ENCODE results near the gene ZNF324. TPM values are rescaled to one million over a fixed set of nuclear protein-coding genes. Genes with fewer than 3 reads are reported as not detected.
A peak's percentile ranks its signal among the peaks of the same experiment; 100 is the strongest.

The ZNF324 gene
- total RNA-seq, 2 experiments from 2014 or later = 7.0 to 8.3 TPM

GRCh38 chr19:58509731-58510083 is 42.8 kb downstream of the ZNF324 start:
- ChIA-PET POLR2A (no interaction called here), CTCF (interaction anchor here (1.1 kb wide), 1 partner anchor 10 kb away, joined by 4 read pairs; the partner anchor contains the start of gene ZBTB45)

GRCh38 chr19:58510084-58510862 is 43.4 kb downstream of the ZNF324 start:
- DNase-seq = no peak
- Mint-ChIP-seq H3K36me3 (peaks cover 14% of the 10 kb centered on the region), H3K4me1 (ENCODE audit: low read depth) (peaks cover 6% of the 10 kb centered on the region), H3K4me3 (no peak overlapping the region), H3K27me3 (no peaks in the 10 kb centered on the region), H3K9me3 (peaks cover 12% of the 10 kb centered on the region), H3K27ac (no peak overlapping the region)
- ChIA-PET POLR2A (no interaction called here), CTCF (interaction anchor here (1.7 kb wide), 1 partner anchor 10 kb away, joined by 6 read pairs; the partner anchor contains the start of gene ZBTB45)
- intact Hi-C loops (cut with micrococcal nuclease) = no loop called here

More at GRCh38 chr19:58509731-58510083, 42.8 kb downstream of the ZNF324 start:
- intact Hi-C loops (cut with micrococcal nuclease) = no loop called here
- H3K4me1 Mint-ChIP-seq (ENCODE audit: low read depth) = peaks cover 3% of the 10 kb centered on the region
- H3K9me3 Mint-ChIP-seq = peaks cover 12% of the 10 kb centered on the region
- peaks cover 11% of the 10 kb centered on the region for H3K36me3 Mint-ChIP-seq
- H3K27me3 Mint-ChIP-seq = no peaks in the 10 kb centered on the region
- no peak overlapping the region for H3K4me3 Mint-ChIP-seq
- no peak overlapping the region for H3K27ac Mint-ChIP-seq
- no peak for DNase-seq

- peaks cover 16% of the 10 kb centered on the region for H3K4me1 Mint-ChIP-seq (ENCODE audit: low read depth)
- H3K27me3 Mint-ChIP-seq = no peaks in the 10 kb centered on the region
- CTCF ChIA-PET = interaction anchor here (1.7 kb wide), 1 partner anchor 9 kb away, joined by 6 read pairs; the partner anchor contains the start of gene ZBTB45
- intact Hi-C loops (cut with micrococcal nuclease) = no loop called here
- POLR2A ChIA-PET = no interaction called here
- DNase-seq = no peak
- peaks cover 9% of the 10 kb centered on the region for H3K9me3 Mint-ChIP-seq
- H3K36me3 Mint-ChIP-seq = peaks cover 24% of the 10 kb centered on the region
- peak within 1 kb of the TSS; percentile 6 for H3K4me3 Mint-ChIP-seq
- H3K27ac Mint-ChIP-seq = no peak within 1 kb of the TSS
Measured at GRCh38 chr19:58511353-58512208, 44.7 kb downstream of the ZNF324 start, which contains the start of gene SLC27A5. TSS of gene SLC27A5 (minus strand) at chr19:58511992. CDS start at chr19:58511955, 37 bp downstream.

GRCh38 chr19:58513213-58513693 is 46.4 kb downstream of the ZNF324 start:
- Mint-ChIP-seq H3K27me3 (no peaks in the 10 kb centered on the region), H3K27ac (peak overlapping the region; percentile 91), H3K4me1 (ENCODE audit: low read depth) (peaks cover 20% of the 10 kb centered on the region), H3K36me3 (peaks cover 15% of the 10 kb centered on the region), H3K4me3 (peak overlapping the region; percentile 83), H3K9me3 (no peaks in the 10 kb centered on the region)
- no peak for DNase-seq
- intact Hi-C loops (cut with micrococcal nuclease) = no loop called here
- ChIA-PET CTCF (interaction anchor here (1.0 to 2.5 kb wide), 20 partner anchors 9 to 285 kb away, joined by 3 to 43 read pairs (median 4); partner anchors contain the start of genes CHMP2A, ZNF324B, ZNF497 and ZNF544), POLR2A (interaction anchor here (0.6 to 1.5 kb wide), 7 partner anchors 17 to 68 kb away, joined by 3 to 14 read pairs (median 4); partner anchors contain the start of gene TRIM28)

- Mint-ChIP-seq H3K36me3 (peaks cover 15% of the 10 kb centered on the region), H3K27me3 (no peaks in the 10 kb centered on the region), H3K4me3 (peak overlapping the region; percentile 83), H3K9me3 (no peaks in the 10 kb centered on the region), H3K27ac (peak overlapping the region; percentile 91), H3K4me1 (ENCODE audit: low read depth) (peaks cover 26% of the 10 kb centered on the region)
- CTCF ChIA-PET = interaction anchor here (0.6 to 2.5 kb wide), 36 partner anchors 10 to 295 kb away, joined by 3 to 43 read pairs (median 4); partner anchors contain the start of genes CHMP2A, MZF1, RNF225 and TRIM28
- POLR2A ChIA-PET = interaction anchor here (0.6 to 1.5 kb wide), 7 partner anchors 18 to 67 kb away, joined by 3 to 14 read pairs (median 4); partner anchors contain the start of gene TRIM28
- intact Hi-C loops (cut with micrococcal nuclease) = loop anchor here (1.0 kb wide), 2 partner anchors 15 to 30 kb away; partner anchors contain the start of gene TRIM28
- peak; percentile 98 for DNase-seq
Measured at GRCh38 chr19:58513694-58514563, 47.0 kb downstream of the ZNF324 start.

GRCh38 chr19:58514564-58515022 is 47.7 kb downstream of the ZNF324 start:
- H3K4me1 Mint-ChIP-seq (ENCODE audit: low read depth) = peaks cover 28% of the 10 kb centered on the region
- H3K36me3 Mint-ChIP-seq = peaks cover 17% of the 10 kb centered on the region
- H3K4me3 Mint-ChIP-seq = peak overlapping the region; percentile 83
- DNase-seq = no peak
- POLR2A ChIA-PET = interaction anchor here (0.7 to 1.5 kb wide), 6 partner anchors 18 to 67 kb away, joined by 3 to 14 read pairs (median 4); partner anchors contain the start of gene TRIM28
- no peaks in the 10 kb centered on the region for H3K9me3 Mint-ChIP-seq
- intact Hi-C loops (cut with micrococcal nuclease) = loop anchor here (1.0 kb wide), 2 partner anchors 15 to 30 kb away; partner anchors contain the start of gene TRIM28
- H3K27me3 Mint-ChIP-seq = no peaks in the 10 kb centered on the region
- CTCF ChIA-PET = interaction anchor here (0.6 to 2.5 kb wide), 37 partner anchors 10 to 296 kb away, joined by 3 to 43 read pairs (median 4); partner anchors contain the start of genes CHMP2A, MZF1, RNF225 and TRIM28
- H3K27ac Mint-ChIP-seq = peak overlapping the region; percentile 91

- Mint-ChIP-seq H3K36me3 (peaks cover 18% of the 10 kb centered on the region), H3K27ac (peak overlapping the region; percentile 38), H3K9me3 (no peaks in the 10 kb centered on the region), H3K4me3 (peak overlapping the region; percentile 83), H3K27me3 (no peaks in the 10 kb centered on the region), H3K4me1 (ENCODE audit: low read depth) (peaks cover 30% of the 10 kb centered on the region)
- DNase-seq = no peak
- CTCF ChIA-PET = interaction anchor here (1.0 to 2.2 kb wide), 2 partner anchors 60 to 66 kb away, joined by 3 to 13 read pairs; no protein-coding TSS in a partner anchor
- POLR2A ChIA-PET = interaction anchor here (0.7 kb wide), 1 partner anchor 49 kb away, joined by 4 read pairs; no protein-coding TSS in a partner anchor
- intact Hi-C loops (cut with micrococcal nuclease) = no loop called here
Measured at GRCh38 chr19:58515259-58515658, 48.4 kb downstream of the ZNF324 start.

GRCh38 chr19:58516246-58516836 is 49.5 kb downstream of the ZNF324 start:
- no peak for DNase-seq
- H3K27ac Mint-ChIP-seq = no peak overlapping the region
- H3K4me3 Mint-ChIP-seq = peak overlapping the region; percentile 50
- H3K36me3 Mint-ChIP-seq = peaks cover 18% of the 10 kb centered on the region
- intact Hi-C loops (cut with micrococcal nuclease) = no loop called here
- H3K9me3 Mint-ChIP-seq = no peaks in the 10 kb centered on the region
- POLR2A ChIA-PET = no interaction called here
- H3K27me3 Mint-ChIP-seq = no peaks in the 10 kb centered on the region
- CTCF ChIA-PET = no interaction called here
- H3K4me1 Mint-ChIP-seq (ENCODE audit: low read depth) = peaks cover 34% of the 10 kb centered on the region

- H3K36me3 Mint-ChIP-seq = peaks cover 18% of the 10 kb centered on the region
- intact Hi-C loops (cut with micrococcal nuclease) = no loop called here
- CTCF ChIA-PET = interaction anchor here (3.3 to 4.5 kb wide), 2 partner anchors 28 to 59 kb away, joined by 33 to 61 read pairs; partner anchors contain the start of gene TRIM28
- H3K9me3 Mint-ChIP-seq = no peaks in the 10 kb centered on the region
- POLR2A ChIA-PET = interaction anchor here (0.6 to 4.1 kb wide), 2 partner anchors 12 to 27 kb away, joined by 3 to 35 read pairs; partner anchors contain the start of gene TRIM28
- no peak for DNase-seq
- no peaks in the 10 kb centered on the region for H3K27me3 Mint-ChIP-seq
- peaks cover 34% of the 10 kb centered on the region for H3K4me1 Mint-ChIP-seq (ENCODE audit: low read depth)
- no peak overlapping the region for H3K27ac Mint-ChIP-seq
- no peak overlapping the region for H3K4me3 Mint-ChIP-seq
Measured at GRCh38 chr19:58516964-58517833, 50.3 kb downstream of the ZNF324 start.

Data from activated CD4-positive, alpha-beta memory T cell treated with anti-CD3 and anti-CD28 coated beads for 36 hours (primary cell).